OCI-M2 (cell line): ENCODE measurements around the gene LAMC1.

Experiments used
- DNase-seq: peaks from one replicate; lab custom pipeline; 2025; ENCODE audit not compliant: unreplicated experiment; lab: John Stamatoyannopoulos, UW

The LAMC1 gene

GRCh38 chr1:183103147-183103546 is 79.9 kb downstream of the LAMC1 start:
- no peak for DNase-seq

- no peak for DNase-seq
These were observed 80.4 kb downstream of the LAMC1 start for GRCh38 chr1:183103577-183103976.

GRCh38 chr1:183105449-183105848 is 82.2 kb downstream of the LAMC1 start:
- no peak for DNase-seq

GRCh38 chr1:183106166-183106565 is 82.9 kb downstream of the LAMC1 start:
- DNase-seq = no peak

- DNase-seq = no peak
These were observed 83.5 kb downstream of the LAMC1 start for GRCh38 chr1:183106746-183107145.

- no peak for DNase-seq
These were observed 87.2 kb downstream of the LAMC1 start for GRCh38 chr1:183110326-183110880.

GRCh38 chr1:183114441-183114840 is 91.2 kb downstream of the LAMC1 start:
- no peak for DNase-seq

- no peak for DNase-seq
These were observed 93.2 kb downstream of the LAMC1 start for GRCh38 chr1:183116416-183116815.

- no peak for DNase-seq
These were observed 98.4 kb downstream of the LAMC1 start for GRCh38 chr1:183121609-183122008.

GRCh38 chr1:183124259-183124658 is 101.0 kb downstream of the LAMC1 start:
- no peak for DNase-seq

- DNase-seq = no peak
These were observed 102.2 kb downstream of the LAMC1 start for GRCh38 chr1:183125279-183125999.

GRCh38 chr1:183126000-183126366 is 102.8 kb downstream of the LAMC1 start:
- no peak for DNase-seq

- DNase-seq = no peak
These were observed 103.3 kb downstream of the LAMC1 start for GRCh38 chr1:183126528-183126927.

- no peak for DNase-seq
These were observed 106.9 kb downstream of the LAMC1 start for GRCh38 chr1:183129921-183130690.

- no peak for DNase-seq
These were observed 107.9 kb downstream of the LAMC1 start for GRCh38 chr1:183131166-183131565.

- DNase-seq = no peak
These were observed 112.1 kb downstream of the LAMC1 start for GRCh38 chr1:183135336-183135735.

- DNase-seq = no peak
These were observed 114.6 kb downstream of the LAMC1 start for GRCh38 chr1:183137782-183138181.

GRCh38 chr1:183138301-183138700 is 115.1 kb downstream of the LAMC1 start:
- no peak for DNase-seq

- no peak for DNase-seq
These were observed 116.2 kb downstream of the LAMC1 start for GRCh38 chr1:183139281-183139942.

GRCh38 chr1:183140633-183141032 is 117.4 kb downstream of the LAMC1 start:
- DNase-seq = no peak

- no peak for DNase-seq
These were observed 119.0 kb downstream of the LAMC1 start for GRCh38 chr1:183142171-183142570.
